Measurements from ENCODE around the gene LTBP2.

Gene LTBP2

GRCh38 chr14:74606727-74607126 lies 5.3 kb downstream of the LTBP2 start:
- DNase-seq, result no peak
- Histone ChIP-seq H2AFZ (ENCODE audit: insufficient read depth, low read length, poor library complexity) (no peak overlapping the region), H2BK12ac (ENCODE audit: low read length) (no peak overlapping the region), H4K12ac (ENCODE audit: low read depth, low read length) (no peak overlapping the region), H3K79me1 (ENCODE audit: low read length) (no peaks in the 10 kb centered on the region), H3K4me2 (ENCODE audit: low read length) (no peak overlapping the region), H2BK120ac (ENCODE audit: insufficient read depth, low read length, poor library complexity) (no peak overlapping the region), H3K4me1 (ENCODE audit: control insufficient read depth in 1 of 2, insufficient read depth in 2 of 2, low read length in 2 of 2) (peaks cover 0 to 3% of the 10 kb centered on the region in 2 experiments), H3K23ac (ENCODE audit: low read length) (no peak overlapping the region), H3K4ac (ENCODE audit: low read depth, low read length) (no peak overlapping the region), H3K14ac (ENCODE audit: low read length) (no peak overlapping the region), H4K8ac (ENCODE audit: low read depth, low read length) (no peak overlapping the region), H3K9ac (ENCODE audit: low read length) (no peak overlapping the region), H2BK5ac (ENCODE audit: low read depth, low read length, poor library complexity) (no peak overlapping the region), H2AK5ac (ENCODE audit: low read length) (no peak overlapping the region), H4K91ac (ENCODE audit: low read depth, low read length) (no peak overlapping the region), H3K18ac (ENCODE audit: low read length) (no peak overlapping the region), H3K4me3 (ENCODE audit: low read depth, low read length) (no peak overlapping the region), H3K36me3 (ENCODE audit: control insufficient read depth in 1 of 2, insufficient read depth in 2 of 2, low read length in 2 of 2) (no peaks in the 10 kb centered on the region), H3K27ac (ENCODE audit: low read depth, low read length) (no peak overlapping the region), H3K27me3 (ENCODE audit: insufficient read depth, low read length) (peaks cover 17% of the 10 kb centered on the region), H3K9me3 (ENCODE audit: insufficient read depth, low read depth, low read length) (peaks cover 2% of the 10 kb centered on the region), H3K79me2 (ENCODE audit: control insufficient read depth, insufficient read depth, low read length, poor library complexity) (no peaks in the 10 kb centered on the region)
- WGBS (ENCODE audit: extremely low coverage, insufficient coverage, insufficient read length), result no CpG with 5 or more reads among the region's 3 CpGs

DNA sequence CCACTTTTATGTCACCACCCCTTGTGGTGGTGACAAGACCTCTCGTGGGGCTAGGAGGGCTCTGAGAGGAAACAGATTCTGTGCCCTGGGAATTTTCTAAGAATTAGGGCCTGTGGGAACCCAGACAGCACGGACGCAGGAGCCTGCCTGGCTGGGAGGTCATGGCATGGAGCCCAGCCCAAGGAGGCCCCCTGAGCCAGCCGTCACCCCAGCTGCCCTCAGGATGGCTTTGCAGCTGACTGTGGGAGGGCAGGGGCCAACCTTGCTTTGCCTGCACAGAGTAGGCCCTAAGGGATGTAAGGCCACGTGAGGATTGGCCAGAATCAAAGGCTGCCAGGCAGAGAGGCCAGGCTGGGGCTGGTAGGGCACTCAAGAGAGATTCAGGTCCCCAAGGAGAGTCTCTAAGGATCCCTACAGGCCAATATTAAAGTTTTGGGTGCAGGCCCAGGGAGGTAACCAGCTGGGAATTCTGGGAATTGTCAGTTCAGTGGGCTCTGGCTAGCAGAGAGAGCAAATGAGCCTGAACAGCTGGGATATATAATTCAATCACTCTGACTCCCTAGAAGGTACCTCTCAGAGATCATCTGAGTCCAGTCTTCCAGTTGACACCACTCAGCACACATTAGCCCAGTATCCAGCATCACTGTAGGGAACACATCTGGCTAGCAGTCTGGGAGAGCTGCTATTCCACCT lies 6.4 kb downstream of the LTBP2 start:
- no peak overlapping the region for H4K8ac ChIP-seq (ENCODE audit: low read depth, low read length)
- no peaks in the 10 kb centered on the region for H3K79me2 ChIP-seq (ENCODE audit: control insufficient read depth, insufficient read depth, low read length, poor library complexity)
- no peak for DNase-seq
- H3K27ac ChIP-seq (ENCODE audit: low read depth, low read length), result no peak overlapping the region
- H2BK120ac ChIP-seq (ENCODE audit: insufficient read depth, low read length, poor library complexity), result no peak overlapping the region
- no peak overlapping the region for H3K23ac ChIP-seq (ENCODE audit: low read length)
- no peak overlapping the region for H2BK12ac ChIP-seq (ENCODE audit: low read length)
- no peak overlapping the region for H3K4me3 ChIP-seq (ENCODE audit: low read depth, low read length)
- no peak overlapping the region for H4K12ac ChIP-seq (ENCODE audit: low read depth, low read length)
- no CpG with 5 or more reads among the region's 5 CpGs for WGBS (ENCODE audit: extremely low coverage, insufficient coverage, insufficient read length)
- H3K27me3 ChIP-seq (ENCODE audit: insufficient read depth, low read length), result peaks cover 6% of the 10 kb centered on the region
- H3K14ac ChIP-seq (ENCODE audit: low read length), result no peak overlapping the region
- H3K4me1 ChIP-seq (ENCODE audit: control insufficient read depth in 1 of 2, insufficient read depth in 2 of 2, low read length in 2 of 2), result no peaks in the 10 kb centered on the region
- no peaks in the 10 kb centered on the region for H3K9me3 ChIP-seq (ENCODE audit: insufficient read depth, low read depth, low read length)
- no peak overlapping the region for H2AK5ac ChIP-seq (ENCODE audit: low read length)
- no peaks in the 10 kb centered on the region for H3K36me3 ChIP-seq (ENCODE audit: control insufficient read depth in 1 of 2, insufficient read depth in 2 of 2, low read length in 2 of 2)
- H3K79me1 ChIP-seq (ENCODE audit: low read length), result no peaks in the 10 kb centered on the region
- no peak overlapping the region for H4K91ac ChIP-seq (ENCODE audit: low read depth, low read length)
- no peak overlapping the region for H2AFZ ChIP-seq (ENCODE audit: insufficient read depth, low read length, poor library complexity)
- no peak overlapping the region for H2BK5ac ChIP-seq (ENCODE audit: low read depth, low read length, poor library complexity)
- H3K18ac ChIP-seq (ENCODE audit: low read length), result no peak overlapping the region
- no peak overlapping the region for H3K4ac ChIP-seq (ENCODE audit: low read depth, low read length)
- no peak overlapping the region for H3K4me2 ChIP-seq (ENCODE audit: low read length)
- H3K9ac ChIP-seq (ENCODE audit: low read length), result no peak overlapping the region

- no CpG with 5 or more reads among the region's 8 CpGs for WGBS (ENCODE audit: extremely low coverage, insufficient coverage, insufficient read length)
- no peaks in the 10 kb centered on the region for H3K79me2 ChIP-seq (ENCODE audit: control insufficient read depth, insufficient read depth, low read length, poor library complexity)
- no peaks in the 10 kb centered on the region for H3K79me1 ChIP-seq (ENCODE audit: low read length)
- no peak overlapping the region for H4K91ac ChIP-seq (ENCODE audit: low read depth, low read length)
- H3K4me2 ChIP-seq (ENCODE audit: low read length), result no peak overlapping the region
- no peak overlapping the region for H2BK5ac ChIP-seq (ENCODE audit: low read depth, low read length, poor library complexity)
- no peaks in the 10 kb centered on the region for H3K4me1 ChIP-seq (ENCODE audit: control insufficient read depth in 1 of 2, insufficient read depth in 2 of 2, low read length in 2 of 2)
- H3K23ac ChIP-seq (ENCODE audit: low read length), result no peak overlapping the region
- no peaks in the 10 kb centered on the region for H3K36me3 ChIP-seq (ENCODE audit: control insufficient read depth in 1 of 2, insufficient read depth in 2 of 2, low read length in 2 of 2)
- H4K12ac ChIP-seq (ENCODE audit: low read depth, low read length), result no peak overlapping the region
- H3K9me3 ChIP-seq (ENCODE audit: insufficient read depth, low read depth, low read length), result no peaks in the 10 kb centered on the region
- DNase-seq, result no peak
- H3K27ac ChIP-seq (ENCODE audit: low read depth, low read length), result no peak overlapping the region
- H3K27me3 ChIP-seq (ENCODE audit: insufficient read depth, low read length), result no peaks in the 10 kb centered on the region
- no peak overlapping the region for H3K4ac ChIP-seq (ENCODE audit: low read depth, low read length)
- H3K9ac ChIP-seq (ENCODE audit: low read length), result no peak overlapping the region
- no peak overlapping the region for H2BK120ac ChIP-seq (ENCODE audit: insufficient read depth, low read length, poor library complexity)
- no peak overlapping the region for H3K4me3 ChIP-seq (ENCODE audit: low read depth, low read length)
- no peak overlapping the region for H3K14ac ChIP-seq (ENCODE audit: low read length)
- H2BK12ac ChIP-seq (ENCODE audit: low read length), result no peak overlapping the region
- H3K18ac ChIP-seq (ENCODE audit: low read length), result no peak overlapping the region
- no peak overlapping the region for H2AFZ ChIP-seq (ENCODE audit: insufficient read depth, low read length, poor library complexity)
- H4K8ac ChIP-seq (ENCODE audit: low read depth, low read length), result no peak overlapping the region
- no peak overlapping the region for H2AK5ac ChIP-seq (ENCODE audit: low read length)
These were observed 7.1 kb downstream of the LTBP2 start for GRCh38 chr14:74604911-74605310.

DNA sequence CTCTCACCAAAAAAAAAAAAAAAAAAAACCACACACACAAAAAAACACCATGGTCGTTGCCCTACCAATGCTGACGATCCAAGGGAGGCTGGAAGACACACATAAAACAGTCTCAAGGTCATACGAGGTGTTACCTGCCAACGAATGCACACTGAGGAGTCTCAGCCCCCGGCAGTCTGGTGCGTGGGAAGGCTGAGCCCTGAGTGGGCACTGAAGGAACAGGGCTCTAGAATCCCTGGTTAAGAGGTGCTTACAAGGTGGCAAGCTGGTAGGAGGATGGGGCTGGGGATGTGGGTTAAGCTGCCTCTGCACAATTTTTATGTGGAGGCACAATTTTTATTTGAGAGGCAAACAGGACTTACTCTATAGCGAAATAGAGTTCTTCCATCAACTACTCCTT lies 7.9 kb downstream of the LTBP2 start:
- Histone ChIP-seq H3K4me2 (ENCODE audit: low read length) (no peak overlapping the region), H4K8ac (ENCODE audit: low read depth, low read length) (no peak overlapping the region), H3K9me3 (ENCODE audit: insufficient read depth, low read depth, low read length) (no peaks in the 10 kb centered on the region), H3K18ac (ENCODE audit: low read length) (no peak overlapping the region), H3K14ac (ENCODE audit: low read length) (no peak overlapping the region), H3K36me3 (ENCODE audit: control insufficient read depth in 1 of 2, insufficient read depth in 2 of 2, low read length in 2 of 2) (no peaks in the 10 kb centered on the region), H2AFZ (ENCODE audit: insufficient read depth, low read length, poor library complexity) (no peak overlapping the region), H3K4ac (ENCODE audit: low read depth, low read length) (no peak overlapping the region), H3K79me1 (ENCODE audit: low read length) (no peaks in the 10 kb centered on the region), H3K79me2 (ENCODE audit: control insufficient read depth, insufficient read depth, low read length, poor library complexity) (no peaks in the 10 kb centered on the region), H4K12ac (ENCODE audit: low read depth, low read length) (no peak overlapping the region), H3K27me3 (ENCODE audit: insufficient read depth, low read length) (no peaks in the 10 kb centered on the region), H2BK5ac (ENCODE audit: low read depth, low read length, poor library complexity) (no peak overlapping the region), H4K91ac (ENCODE audit: low read depth, low read length) (no peak overlapping the region), H3K27ac (ENCODE audit: low read depth, low read length) (no peak overlapping the region), H2BK12ac (ENCODE audit: low read length) (no peak overlapping the region), H3K23ac (ENCODE audit: low read length) (no peak overlapping the region), H2AK5ac (ENCODE audit: low read length) (no peak overlapping the region), H2BK120ac (ENCODE audit: insufficient read depth, low read length, poor library complexity) (no peak overlapping the region), H3K4me1 (ENCODE audit: control insufficient read depth in 1 of 2, insufficient read depth in 2 of 2, low read length in 2 of 2) (no peaks in the 10 kb centered on the region), H3K4me3 (ENCODE audit: low read depth, low read length) (no peak overlapping the region), H3K9ac (ENCODE audit: low read length) (no peak overlapping the region)
- no peak for DNase-seq
- no CpG with 5 or more reads among the region's 7 CpGs for WGBS (ENCODE audit: extremely low coverage, insufficient coverage, insufficient read length)

Data from trophoblast cell (in vitro differentiated cells and primary cell).